GM12892 (cell line): ENCODE data around the gene QSOX1.

Experiments used
- POLR2A ChIP-seq: IDR thresholded peaks from 2 replicates; pipeline ENCODE4 v1.6.1; 2011; ENCODE audit warnings: low read depth, low read length, control low read depth
- POLR2AphosphoS5 ChIP-seq: IDR thresholded peaks from 2 replicates; pipeline ENCODE4 v1.6.1; 2011; ENCODE audit warnings: low read depth, low read length, control low read depth

DNA sequence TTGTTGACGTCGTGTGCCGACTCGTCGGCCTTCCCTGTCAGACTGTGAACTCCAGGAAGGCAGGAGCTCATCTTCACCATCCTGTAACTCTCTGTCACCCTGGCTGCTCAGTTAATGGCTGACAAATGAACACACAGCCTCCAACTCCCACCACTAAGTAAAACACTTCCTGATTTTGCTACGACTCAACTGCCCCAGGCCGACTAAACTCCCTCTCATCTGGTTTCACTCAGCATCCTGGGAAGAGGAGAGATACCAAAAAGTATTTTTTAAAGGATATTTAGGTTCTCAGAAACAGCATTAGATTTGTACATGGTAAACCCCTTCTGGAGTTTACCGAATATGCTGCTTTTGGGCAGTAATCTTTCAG lies 57.2 kb downstream of the QSOX1 start:
- no peak for TF ChIP-seq POLR2A
- TF ChIP-seq POLR2AphosphoS5, result no peak
